H9 (cell line): ENCODE measurements around the gene CHRNA5. TPM values are rescaled to one million over a fixed set of nuclear protein-coding genes. Genes with fewer than 3 reads are reported as not detected.

Experiments used
- DNase-seq: peaks from one replicate; pipeline ENCODE4 v3.0.0-alpha.2; 2017
- H2AFZ ChIP-seq: one replicate; pipeline ENCODE4 v1.6.1; 2013; ENCODE audit warnings: mild to moderate bottlenecking, low read length, control low read depth, moderate library complexity
- H2AK5ac ChIP-seq: 2 replicates; pipeline ENCODE4 v1.6.1; 2013; ENCODE audit warnings: low read length, control low read depth, mixed read lengths; ENCODE audit not compliant: insufficient read length
- H2BK120ac ChIP-seq: one replicate; pipeline ENCODE4 v1.6.1; 2013; ENCODE audit warnings: low read depth, mild to moderate bottlenecking, low read length, control low read depth, inconsistent platforms; ENCODE audit not compliant: poor library complexity, severe bottlenecking
- H2BK12ac ChIP-seq: 2 replicates; pipeline ENCODE4 v1.6.1; 2013; ENCODE audit warnings: low read length, control low read depth, mixed read lengths, low read depth; ENCODE audit not compliant: insufficient read length
- H2BK15ac ChIP-seq: 2 replicates; pipeline ENCODE4 v1.6.1; 2013; ENCODE audit warnings: low read depth, low read length, control low read depth
- H2BK20ac ChIP-seq: one replicate; pipeline ENCODE4 v1.6.1; 2013; ENCODE audit warnings: low read depth, mild to moderate bottlenecking, low read length, control low read depth, inconsistent platforms; ENCODE audit not compliant: poor library complexity, severe bottlenecking
- H2BK5ac ChIP-seq: 2 replicates; pipeline ENCODE4 v1.6.1; 2013; ENCODE audit warnings: low read length, control low read depth, mixed read lengths; ENCODE audit not compliant: insufficient read length
- H3K14ac ChIP-seq: 2 replicates; pipeline ENCODE4 v1.6.1; 2013; ENCODE audit warnings: low read length, control low read depth; ENCODE audit not compliant: insufficient read depth
- H3K18ac ChIP-seq: 2 replicates; pipeline ENCODE4 v1.6.1; 2013; ENCODE audit warnings: low read depth, mild to moderate bottlenecking, mixed read lengths, low read length, control low read depth; ENCODE audit not compliant: insufficient read length
- H3K23ac ChIP-seq: 2 replicates; pipeline ENCODE4 v1.6.1; 2013; ENCODE audit warnings: low read length, control low read depth, mixed read lengths, low read depth; ENCODE audit not compliant: insufficient read length
- H3K23me2 ChIP-seq: 2 replicates; pipeline ENCODE4 v1.6.1; 2013; ENCODE audit warnings: low read depth, mild to moderate bottlenecking, mixed read lengths, low read length, control low read depth; ENCODE audit not compliant: insufficient read length, poor library complexity, severe bottlenecking
- H3K27ac ChIP-seq: 2 replicates; pipeline ENCODE4 v1.5.1; 2013; ENCODE audit warnings: low read length, control low read depth, mixed read lengths, low read depth; ENCODE audit not compliant: insufficient read length
- H3K27me3 ChIP-seq: 2 replicates; pipeline ENCODE4 v1.6.1; 2013; ENCODE audit warnings: low read length, control low read depth, inconsistent platforms; ENCODE audit not compliant: insufficient read depth
- H3K4ac ChIP-seq: 2 replicates; pipeline ENCODE4 v1.6.1; 2013; ENCODE audit warnings: low read depth, mild to moderate bottlenecking, control low read depth, inconsistent platforms, low read length, moderate library complexity
- H3K4me1 ChIP-seq: 2 replicates; pipeline ENCODE4 v1.6.1; 2013; ENCODE audit warnings: low read length, control low read depth, inconsistent platforms; ENCODE audit not compliant: insufficient read depth
- H3K4me2 ChIP-seq: 2 replicates; pipeline ENCODE4 v1.6.1; 2013; ENCODE audit warnings: low read length, control low read depth, mixed read lengths; ENCODE audit not compliant: insufficient read length, insufficient read depth
- H3K56ac ChIP-seq: 2 replicates; pipeline ENCODE4 v1.6.1; 2013; ENCODE audit warnings: low read depth, mild to moderate bottlenecking, mixed read lengths, low read length, control low read depth; ENCODE audit not compliant: insufficient read length
- H3K79me1 ChIP-seq: 2 replicates; pipeline ENCODE4 v1.6.1; 2013; ENCODE audit warnings: low read depth, mild to moderate bottlenecking, moderate library complexity, low read length, control low read depth, inconsistent platforms; ENCODE audit not compliant: insufficient read depth, poor library complexity, severe bottlenecking
- H3K79me2 ChIP-seq: 2 replicates; pipeline ENCODE4 v1.6.1; 2013; ENCODE audit warnings: low read length, control low read depth, inconsistent platforms; ENCODE audit not compliant: insufficient read depth
- H3K9ac ChIP-seq: 2 replicates; pipeline ENCODE4 v1.6.1; 2013; ENCODE audit warnings: low read length, control low read depth, mixed read lengths; ENCODE audit not compliant: insufficient read length; ENCODE audit errors: extremely low read depth
- H3K9me3 ChIP-seq: one replicate; pipeline ENCODE4 v1.6.1; 2013; ENCODE audit warnings: low read depth, low read length, inconsistent platforms; ENCODE audit not compliant: control insufficient read depth
- H3T11ph ChIP-seq: one replicate; pipeline ENCODE4 v1.6.1; 2013; ENCODE audit warnings: mild to moderate bottlenecking, low read length, control low read depth, inconsistent platforms
- H4K20me1 ChIP-seq: one replicate; pipeline ENCODE4 v1.6.1; 2013; ENCODE audit not compliant: control insufficient read depth, insufficient read length, insufficient read depth
- H4K5ac ChIP-seq: 2 replicates; pipeline ENCODE4 v1.6.1; 2013; ENCODE audit warnings: low read depth, mild to moderate bottlenecking, mixed read lengths, low read length, control low read depth; ENCODE audit not compliant: insufficient read length
- H4K8ac ChIP-seq: replicated peaks from 2 replicates; pipeline ENCODE4 v1.6.1; 2013; ENCODE audit warnings: low read length, control low read depth, mixed read lengths, low read depth; ENCODE audit not compliant: insufficient read length
- H4K91ac ChIP-seq: 2 replicates; pipeline ENCODE4 v1.6.1; 2013; ENCODE audit warnings: low read depth, mild to moderate bottlenecking, moderate library complexity, mixed read lengths, low read length, control low read depth; ENCODE audit not compliant: insufficient read length
- H3K27ac Mint-ChIP-seq, 3 experiments: 2 replicates in 2 of 3; 3 replicates in 1 of 3; pipeline ENCODE4 v1.8.0; 2020 to 2021; ENCODE audit warnings: mixed read lengths in 3 of 3, mild to moderate bottlenecking in 1 of 3, moderate library complexity in 1 of 3
- H3K27me3 Mint-ChIP-seq: 2 replicates; pipeline ENCODE4 v1.8.0; 2021; ENCODE audit warnings: low read depth, mild to moderate bottlenecking, moderate library complexity, mixed read lengths
- H3K36me3 Mint-ChIP-seq, 3 experiments: 2 replicates in 2 of 3; 3 replicates in 1 of 3; pipeline ENCODE4 v1.8.0; 2020 to 2021; ENCODE audit warnings: low read depth in 3 of 3, mixed read lengths in 3 of 3; ENCODE audit not compliant: insufficient read depth in 1 of 3
- H3K4me1 Mint-ChIP-seq, 2 experiments: 2 replicates each; pipeline ENCODE4 v1.8.0; 2020; ENCODE audit warnings: mixed read lengths in 2 of 2
- H3K4me3 Mint-ChIP-seq, 2 experiments: 2 replicates in 1 of 2; 3 replicates in 1 of 2; pipeline ENCODE4 v1.8.0; 2020 to 2021; ENCODE audit warnings: mild to moderate bottlenecking in 2 of 2, mixed read lengths in 2 of 2, moderate library complexity in 1 of 2
- H3K9me3 Mint-ChIP-seq, 2 experiments: 2 replicates in 1 of 2; 3 replicates in 1 of 2; pipeline ENCODE4 v1.8.0; 2020; ENCODE audit warnings: mild to moderate bottlenecking in 2 of 2, mixed read lengths in 2 of 2, moderate library complexity in 1 of 2
- CTCF ChIP-seq: fragments of 200-600 bp; sonication (generic); conservative IDR thresholded peaks from 3 replicates; pipeline ENCODE4 v1.8.0; 2021; ENCODE audit warnings: antibody characterized with exemption, mild to moderate bottlenecking
- WGBS: extraction: QIAGEN DNeasy Blood & Tissue Kit; methylation state at CpG from one replicate; pipeline ENCODE4 v1.1.7; 2013; ENCODE audit warnings: missing lambda C conversion rate, low lambda C conversion rate, mixed read lengths; ENCODE audit not compliant: insufficient read length; ENCODE audit errors: extremely low coverage; 5-methylcytosine and 5-hydroxymethylcytosine counted together
- total RNA-seq: library from RNA; stranded (reverse); gene quantifications from 2 replicates; pipeline ENCODE4 v1.2.1, GENCODE V29; 2021

The CHRNA5 gene
- total RNA-seq, 1 experiment from 2014 or later: 16.5 TPM

DNA sequence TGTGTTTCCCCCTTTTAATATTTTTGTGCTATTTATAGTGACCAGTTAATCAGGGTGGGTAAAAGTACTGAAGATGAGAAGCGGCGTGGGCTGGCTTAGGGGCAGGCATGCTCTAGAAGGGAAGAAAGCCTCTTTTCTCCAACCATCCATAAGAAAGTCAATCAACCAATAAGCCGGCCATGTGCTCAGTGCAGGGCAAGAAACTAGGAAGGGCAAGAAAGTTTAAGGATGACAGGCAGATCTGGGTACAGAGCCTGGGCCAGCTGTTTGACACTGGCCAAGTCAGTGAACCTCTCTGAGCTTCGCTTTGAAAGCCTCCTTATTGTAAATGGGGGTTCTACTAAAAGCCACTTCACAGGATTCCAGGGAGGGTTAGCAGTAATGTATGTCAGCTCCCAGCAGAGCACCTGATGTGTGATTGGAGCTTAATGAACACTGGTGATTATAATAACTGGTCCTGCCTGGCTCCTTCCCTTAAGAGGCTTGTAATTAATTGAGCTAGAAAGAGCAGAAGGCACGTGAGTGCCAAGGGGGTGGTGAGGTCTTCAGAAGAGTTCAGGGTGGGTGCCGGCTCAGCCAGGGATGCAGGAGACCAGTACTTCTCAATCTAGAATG is 61.2 kb downstream of the CHRNA5 start:
- Histone ChIP-seq H2BK120ac (no peak overlapping the region), H2BK20ac (no peak overlapping the region), H4K8ac (no peak overlapping the region), H3K4ac (no peak overlapping the region), H3K18ac (no peak overlapping the region), H3K79me1 (no peaks in the 10 kb centered on the region), H3K9me3 (no peaks in the 10 kb centered on the region), H3K9ac (no peak overlapping the region), H3K79me2 (no peaks in the 10 kb centered on the region), H2AK5ac (no peak overlapping the region), H3K27ac (no peak overlapping the region), H2BK12ac (no peak overlapping the region), H3K14ac (no peak overlapping the region), H4K20me1 (no peaks in the 10 kb centered on the region), H2BK5ac (no peak overlapping the region), H3K23me2 (no peaks in the 10 kb centered on the region), H4K91ac (no peak overlapping the region), H2BK15ac (no peak overlapping the region), H3K4me2 (no peak overlapping the region), H3K23ac (no peak overlapping the region), H2AFZ (no peak overlapping the region), H3K4me1 (no peaks in the 10 kb centered on the region), H4K5ac (no peak overlapping the region), H3T11ph (no peak overlapping the region), H3K27me3 (peaks cover 2% of the 10 kb centered on the region; the same call in 1 of the 2 replicates), H3K56ac (no peak overlapping the region)
- H3K27ac Mint-ChIP-seq: no peak overlapping the region; a peak in 1 of 7 replicates
- no peak for DNase-seq
- H3K4me1 Mint-ChIP-seq: peaks cover 3 to 5% of the 10 kb centered on the region in 2 experiments; a peak in 1 of 4 replicates
- no peak for TF ChIP-seq CTCF
- peaks cover 0 to 9% (median 4%) of the 10 kb centered on the region in 3 experiments; a peak in 2 of 7 replicates for H3K36me3 Mint-ChIP-seq
- H3K27me3 Mint-ChIP-seq: peaks cover 45% of the 10 kb centered on the region
- H3K9me3 Mint-ChIP-seq: no peaks in the 10 kb centered on the region
- WGBS: no CpG with 5 or more reads among the region's 6 CpGs
- no peak overlapping the region for H3K4me3 Mint-ChIP-seq
